Transverse colon (tissue), 3 donors: ENCODE measurements around the gene RABGGTA.

ENCODE experiments used
- POLR2A ChIP-seq: fragments of 450-650 bp; IDR thresholded peaks from one replicate; pipeline ENCODE4 v1.6.1; 2016; ENCODE audit warnings: antibody characterized with exemption, mild to moderate bottlenecking, moderate library complexity
- TF ChIP-seq, protein P1 (sequence below), 5 experiments: fragments of 200-600 bp in 3 of 5; fragments of 450-650 bp in 2 of 5; sonication (generic) in 3 of 5; IDR thresholded peaks; 1 replicate in 2 of 5; 2 replicates in 3 of 5; pipeline ENCODE4 v1.5.1; 2016 to 2017; ENCODE audit warnings: antibody characterized with exemption in 5 of 5, inconsistent platforms in 3 of 5, mild to moderate bottlenecking in 2 of 5, moderate library complexity in 1 of 5

DNA sequence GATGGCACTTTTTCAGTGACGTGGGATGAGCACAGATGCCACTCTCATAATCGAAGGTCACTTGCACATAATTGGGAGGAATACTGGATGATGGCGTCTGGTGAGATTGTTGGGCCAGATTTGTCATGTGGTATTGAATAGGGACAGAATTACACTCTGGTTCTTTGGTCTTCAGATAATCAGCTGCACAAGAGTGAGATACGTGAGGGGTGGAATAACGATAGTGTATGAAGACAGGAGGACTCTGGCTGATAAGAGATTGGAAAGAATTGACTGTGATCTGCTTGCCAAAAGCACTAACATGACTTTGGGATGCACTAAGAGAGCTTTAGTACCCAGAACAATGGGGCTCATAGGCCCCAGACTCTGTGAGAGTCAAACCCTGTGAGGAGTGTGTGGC is 7.0 kb upstream of the RABGGTA start:
- no peak for TF ChIP-seq POLR2A
- TF ChIP-seq, protein P1, sequence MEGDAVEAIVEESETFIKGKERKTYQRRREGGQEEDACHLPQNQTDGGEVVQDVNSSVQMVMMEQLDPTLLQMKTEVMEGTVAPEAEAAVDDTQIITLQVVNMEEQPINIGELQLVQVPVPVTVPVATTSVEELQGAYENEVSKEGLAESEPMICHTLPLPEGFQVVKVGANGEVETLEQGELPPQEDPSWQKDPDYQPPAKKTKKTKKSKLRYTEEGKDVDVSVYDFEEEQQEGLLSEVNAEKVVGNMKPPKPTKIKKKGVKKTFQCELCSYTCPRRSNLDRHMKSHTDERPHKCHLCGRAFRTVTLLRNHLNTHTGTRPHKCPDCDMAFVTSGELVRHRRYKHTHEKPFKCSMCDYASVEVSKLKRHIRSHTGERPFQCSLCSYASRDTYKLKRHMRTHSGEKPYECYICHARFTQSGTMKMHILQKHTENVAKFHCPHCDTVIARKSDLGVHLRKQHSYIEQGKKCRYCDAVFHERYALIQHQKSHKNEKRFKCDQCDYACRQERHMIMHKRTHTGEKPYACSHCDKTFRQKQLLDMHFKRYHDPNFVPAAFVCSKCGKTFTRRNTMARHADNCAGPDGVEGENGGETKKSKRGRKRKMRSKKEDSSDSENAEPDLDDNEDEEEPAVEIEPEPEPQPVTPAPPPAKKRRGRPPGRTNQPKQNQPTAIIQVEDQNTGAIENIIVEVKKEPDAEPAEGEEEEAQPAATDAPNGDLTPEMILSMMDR (IDR thresholded peaks at IDR 0.05), result no peak
